Tongue (tissue), 2 donors: ENCODE results near the gene XG. TPM values are rescaled to one million over a fixed set of nuclear protein-coding genes. Genes with fewer than 3 reads are reported as not detected.
"Not testable (repeated sequence)": the region's sequence is repeated elsewhere in the genome, so short reads cannot be mapped to it uniquely, and the experiment has no call there.

Source experiments
- DNase-seq: peaks from one replicate; pipeline ENCODE4 v3.0.0-alpha.2; 2015
- total RNA-seq: library from RNA; depleted of rRNA; stranded (reverse); fragments of >200 nt; gene quantifications from one replicate; pipeline ENCODE4 v1.2.3, GENCODE V29; 2014

The XG gene
- total RNA-seq, 1 donor from 2014 or later = 6.4 TPM

DNA sequence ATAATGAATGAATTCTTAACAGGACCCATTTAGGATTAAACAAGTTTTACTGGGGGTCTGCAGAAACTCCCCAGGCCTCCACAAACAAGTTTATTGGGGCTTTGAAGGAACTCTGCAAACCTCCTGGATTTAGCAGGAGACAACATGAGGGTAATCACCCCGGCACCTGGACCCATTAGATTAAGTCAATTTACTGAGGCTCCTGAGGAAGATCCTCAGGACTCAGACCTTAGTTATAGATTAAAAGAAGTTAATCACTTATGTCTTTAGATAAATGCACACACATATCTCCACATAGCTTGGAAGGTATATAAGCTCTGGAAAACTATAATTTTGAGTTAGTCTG is 29.4 kb downstream of the XG start:
- DNase-seq = no peak

DNA sequence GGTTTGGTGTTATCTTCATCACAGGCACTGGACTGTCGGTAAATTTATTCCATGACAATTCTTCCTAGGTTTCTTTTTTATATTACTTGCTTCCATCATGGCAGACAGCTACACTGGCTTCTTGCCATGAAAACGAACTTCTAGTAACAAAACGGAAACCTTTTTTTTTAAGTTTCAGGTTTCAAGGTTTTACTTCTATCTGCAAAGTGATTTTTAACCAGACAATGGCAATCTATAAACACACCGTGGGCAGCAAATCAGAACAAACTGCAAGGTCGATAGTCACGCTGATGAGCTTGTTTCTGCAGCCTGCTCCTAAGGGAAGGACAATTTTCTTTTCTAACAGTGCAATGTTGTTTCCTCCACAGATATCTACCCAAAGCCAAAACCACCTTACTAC is 29.9 kb downstream of the XG start:
- no peak for DNase-seq

DNA sequence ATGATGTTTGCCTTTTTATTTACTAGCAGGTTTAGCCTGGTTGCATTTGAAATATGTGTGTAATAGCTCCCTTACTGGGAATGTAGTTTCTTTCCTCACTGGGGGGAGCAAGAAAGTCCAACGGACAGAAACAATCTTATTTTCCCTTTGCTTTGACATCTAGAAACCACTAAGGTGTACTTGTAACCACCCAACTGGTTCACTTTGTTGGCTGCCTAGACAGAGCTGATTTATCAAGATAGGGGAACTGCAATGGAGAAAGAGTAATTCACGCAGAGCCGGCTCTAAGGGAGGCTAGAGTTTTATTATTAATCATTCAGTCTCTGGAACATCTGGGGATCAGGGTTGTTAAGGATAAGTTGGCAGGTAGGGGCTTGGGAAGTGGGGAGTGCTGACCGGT is 30.3 kb downstream of the XG start:
- DNase-seq = no peak

- DNase-seq = no peak
These were observed 30.9 kb downstream of the XG start for GRCh38 chrX:2782778-2783177.

DNA sequence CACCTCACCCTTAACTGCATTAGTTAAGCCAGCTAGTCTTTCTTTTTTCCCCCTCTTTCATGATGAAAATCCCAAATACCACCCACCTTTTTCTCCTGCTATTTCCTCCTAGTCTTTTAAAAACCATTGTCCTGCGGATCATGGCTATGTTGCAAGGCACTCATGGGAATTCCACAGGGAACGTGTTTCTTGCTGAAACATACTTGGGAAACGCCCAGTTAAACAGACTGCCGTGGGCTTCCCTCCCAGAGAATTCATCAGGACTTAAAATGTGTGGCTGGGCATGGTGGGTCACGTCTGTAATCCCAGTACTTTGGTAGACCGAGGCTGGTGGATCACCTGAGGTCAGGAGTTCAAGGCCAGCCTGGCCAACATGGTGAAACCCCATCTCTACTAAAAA is 32.2 kb downstream of the XG start:
- DNase-seq = no peak

- DNase-seq = no peak
These were observed 33.7 kb downstream of the XG start for GRCh38 chrX:2785538-2785937.

DNA sequence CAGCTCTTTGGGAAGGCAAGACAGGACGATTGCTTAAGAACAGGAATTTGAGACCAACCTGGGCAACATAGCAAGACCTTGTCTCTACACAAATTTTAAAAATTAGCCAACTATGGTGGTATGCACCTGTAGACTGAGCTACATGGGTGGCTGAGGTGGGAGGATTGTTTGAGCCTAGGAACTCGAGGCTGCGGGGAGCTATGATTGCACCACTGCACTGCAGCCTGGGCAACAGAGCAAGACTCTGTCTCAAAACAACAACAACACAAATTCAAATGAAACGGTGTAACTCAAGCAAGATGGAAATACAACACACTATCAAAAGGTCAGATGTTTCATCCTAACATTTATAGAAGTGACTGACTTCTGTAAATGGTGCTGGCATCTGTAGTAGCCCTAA is 37.1 kb downstream of the XG start:
- no peak for DNase-seq

- no peak for DNase-seq
These were observed 37.7 kb downstream of the XG start for GRCh38 chrX:2789569-2789968.

- DNase-seq = no peak
These were observed 41.9 kb downstream of the XG start for GRCh38 chrX:2793752-2794151.

- no peak for DNase-seq
These were observed 42.5 kb downstream of the XG start for GRCh38 chrX:2794336-2794735.

- DNase-seq = not testable (repeated sequence)
These were observed 45.0 kb downstream of the XG start for GRCh38 chrX:2796808-2797207.

DNA sequence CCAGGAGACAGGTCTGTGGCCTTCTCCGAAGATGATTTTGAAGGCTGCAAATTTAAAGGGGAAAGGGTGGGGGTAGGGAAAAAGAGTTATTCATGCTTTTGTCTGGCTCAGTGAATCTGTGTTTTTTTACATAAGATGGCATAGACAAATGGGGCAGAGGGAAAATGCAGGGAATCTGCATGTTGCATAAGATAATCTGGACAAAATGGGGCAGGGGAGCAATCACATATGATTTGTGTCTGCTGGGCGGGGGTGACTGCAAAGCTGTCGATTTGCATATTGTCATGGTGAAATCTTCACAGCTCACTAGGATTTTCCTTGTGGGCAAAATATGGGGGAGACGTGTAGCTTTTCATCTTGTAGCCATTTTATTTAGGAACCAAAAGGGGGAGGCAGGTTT is 47.5 kb downstream of the XG start:
- no peak for DNase-seq

GRCh38 chrX:2799980-2800379 is 48.1 kb downstream of the XG start:
- not testable (repeated sequence) for DNase-seq

DNA sequence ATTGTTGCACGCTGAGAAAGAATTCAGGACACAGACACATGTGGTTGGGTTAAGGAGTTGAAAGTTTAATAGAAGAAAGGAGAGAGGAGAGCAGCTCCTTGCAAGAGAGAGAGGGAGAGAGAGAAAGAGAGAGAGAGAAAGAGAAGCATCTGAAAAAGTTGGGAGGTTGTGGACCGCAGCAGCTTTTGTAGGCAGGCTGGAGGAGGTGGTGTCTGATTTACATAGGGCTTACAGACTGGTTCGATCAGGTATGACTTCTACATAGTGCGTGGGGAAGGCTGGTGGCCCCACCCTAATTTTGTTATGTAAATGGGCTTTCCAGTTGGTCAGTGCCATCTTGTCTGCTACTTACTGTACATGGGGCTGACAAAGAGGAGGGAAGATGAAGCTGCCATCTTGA is 49.4 kb downstream of the XG start:
- DNase-seq = no peak

DNA sequence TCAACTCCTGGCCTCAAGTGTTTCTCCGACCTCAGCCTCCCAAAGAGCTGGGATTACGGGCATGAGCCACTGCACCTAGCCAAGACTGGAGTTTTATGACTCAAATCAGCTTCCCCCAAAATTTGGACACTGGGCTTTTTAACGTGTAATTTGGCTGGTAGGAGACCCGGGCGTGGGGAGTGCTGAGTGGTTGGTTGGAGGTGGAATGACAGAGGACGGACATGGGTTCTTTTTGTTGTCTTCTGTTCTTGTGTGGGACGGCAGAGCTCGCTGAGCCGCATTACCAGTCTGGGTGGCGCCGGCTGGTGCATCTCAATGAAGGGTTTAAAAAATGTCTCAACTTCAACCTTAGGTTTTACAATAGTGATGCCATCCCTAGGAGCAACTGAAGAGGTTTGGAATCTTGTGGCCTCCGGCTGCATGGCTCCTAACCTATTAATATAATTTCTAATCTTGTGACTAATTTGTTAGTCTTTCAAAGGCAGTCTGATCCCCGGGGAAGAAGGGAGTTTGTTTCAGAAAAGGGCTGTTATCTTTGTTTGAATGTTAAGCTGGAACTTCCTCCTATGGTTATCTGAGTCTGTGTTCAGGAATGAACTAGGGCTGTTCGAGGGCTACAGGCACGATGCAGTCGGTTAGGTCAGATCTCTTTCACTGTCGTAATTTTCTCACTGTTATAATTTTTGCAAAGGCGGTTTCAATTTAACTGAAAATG is 50.7 kb downstream of the XG start:
- not testable (repeated sequence) for DNase-seq

- DNase-seq = not testable (repeated sequence)
These were observed 51.6 kb downstream of the XG start for GRCh38 chrX:2803486-2803885.

DNA sequence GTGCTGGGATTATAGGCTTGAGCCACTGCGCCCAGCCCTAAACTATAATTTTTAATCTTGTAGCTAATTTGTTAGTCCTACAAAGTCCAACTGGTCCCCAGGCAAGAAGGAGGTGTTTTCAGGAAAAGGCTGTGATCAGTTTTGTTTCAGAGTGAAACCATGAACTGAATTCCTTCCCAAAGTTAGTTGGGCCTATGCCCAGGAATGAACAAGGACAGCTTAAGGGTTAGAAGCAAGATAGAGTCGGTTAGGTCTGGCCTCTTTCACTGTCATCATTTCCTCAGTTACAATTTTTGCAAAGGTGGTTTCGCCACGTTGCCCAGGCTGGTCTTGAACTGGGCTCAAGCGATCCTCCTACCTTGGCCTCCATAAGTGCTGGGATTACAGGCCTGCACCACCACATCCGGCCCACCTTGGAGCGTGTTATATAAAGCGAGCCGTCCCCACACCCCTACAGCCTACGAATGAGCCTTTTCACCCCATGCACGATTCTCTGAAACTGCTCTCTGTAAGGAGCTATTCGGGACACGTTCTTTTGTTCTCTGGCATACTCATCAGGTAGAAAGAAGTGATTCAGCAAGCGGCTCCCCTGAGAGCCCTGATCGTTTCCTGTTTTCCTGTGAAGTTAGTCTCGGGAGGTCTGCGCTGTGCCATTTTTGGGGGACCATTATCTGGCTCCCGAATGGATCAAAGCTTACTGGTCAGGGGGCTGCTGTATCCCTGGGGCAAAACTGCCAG is 52.4 kb downstream of the XG start:
- not testable (repeated sequence) for DNase-seq

DNA sequence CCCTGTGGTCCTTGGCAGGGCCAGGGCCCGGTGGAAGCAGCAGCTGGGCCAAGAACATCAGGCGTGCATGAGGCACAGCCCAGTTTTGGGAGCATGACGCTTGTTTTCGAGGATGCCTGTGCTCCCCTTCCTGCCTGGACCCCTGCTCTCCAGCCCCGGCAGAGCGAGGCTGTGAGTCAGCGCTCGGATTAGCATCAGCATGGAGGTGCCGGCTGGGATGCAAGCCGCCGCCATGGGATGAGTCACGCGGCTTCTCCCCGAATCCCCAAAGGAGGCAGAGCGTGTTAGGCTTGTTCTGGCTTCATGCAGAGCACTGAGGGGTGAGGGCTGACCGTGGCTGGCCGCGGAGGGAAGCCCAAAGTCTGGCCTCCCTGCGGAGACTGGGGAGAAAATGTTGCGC is 53.0 kb downstream of the XG start:
- peak; percentile 36 for DNase-seq

DNA sequence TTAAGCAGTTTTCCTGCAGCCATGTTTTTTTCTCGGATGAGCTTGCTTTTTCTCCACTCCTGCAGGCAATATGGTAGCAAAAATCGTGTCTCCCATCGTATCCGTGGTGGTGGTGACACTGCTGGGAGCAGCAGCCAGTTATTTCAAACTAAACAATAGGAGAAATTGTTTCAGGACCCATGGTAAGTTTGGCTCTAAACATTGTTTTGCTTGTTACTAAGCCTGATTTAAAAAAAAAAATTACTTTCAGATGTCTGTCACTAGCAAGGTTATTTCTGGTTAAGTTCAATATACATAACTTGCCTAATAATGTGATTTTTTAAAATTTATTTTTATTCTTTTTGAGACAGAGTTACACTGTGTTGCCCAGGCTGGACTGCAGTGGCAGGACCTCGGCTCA is 59.4 kb downstream of the XG start:
- DNase-seq = no peak

DNA sequence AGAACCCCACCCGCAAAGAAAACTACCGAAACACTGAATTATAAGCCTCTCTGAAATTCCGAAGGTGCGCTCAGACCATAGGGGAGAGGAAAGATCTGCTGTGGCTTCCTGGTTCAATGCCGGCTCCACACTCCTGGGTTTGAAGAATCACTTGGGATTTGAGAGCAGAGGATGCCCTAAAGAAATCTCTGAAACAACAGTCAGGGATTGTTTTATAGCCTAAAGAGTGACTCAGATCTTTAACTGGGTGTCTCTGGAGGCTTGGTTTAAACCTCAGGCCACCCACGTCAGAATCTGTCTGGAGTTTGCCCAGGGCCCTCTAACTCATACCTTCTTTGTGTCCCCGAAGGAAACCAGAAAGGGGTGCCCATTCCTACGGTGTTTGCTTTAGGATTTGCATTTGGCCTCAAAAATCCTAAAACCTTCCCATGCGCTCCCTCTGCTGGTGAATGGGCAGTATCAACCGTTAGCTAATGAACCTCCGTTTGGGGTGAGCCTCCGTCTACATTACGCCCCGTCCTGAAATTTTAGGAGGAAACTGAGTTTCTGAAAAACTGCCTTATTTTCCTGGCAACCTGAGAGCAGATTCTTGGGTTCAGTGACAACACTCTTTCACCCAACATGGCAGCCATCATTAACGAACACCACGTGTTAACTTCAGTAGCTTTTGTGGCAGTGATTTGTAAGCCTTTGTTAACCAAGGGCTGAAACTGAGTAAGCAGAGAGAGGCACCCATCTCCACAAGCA is 60.5 kb downstream of the XG start:
- DNase-seq = peak; percentile 66

DNA sequence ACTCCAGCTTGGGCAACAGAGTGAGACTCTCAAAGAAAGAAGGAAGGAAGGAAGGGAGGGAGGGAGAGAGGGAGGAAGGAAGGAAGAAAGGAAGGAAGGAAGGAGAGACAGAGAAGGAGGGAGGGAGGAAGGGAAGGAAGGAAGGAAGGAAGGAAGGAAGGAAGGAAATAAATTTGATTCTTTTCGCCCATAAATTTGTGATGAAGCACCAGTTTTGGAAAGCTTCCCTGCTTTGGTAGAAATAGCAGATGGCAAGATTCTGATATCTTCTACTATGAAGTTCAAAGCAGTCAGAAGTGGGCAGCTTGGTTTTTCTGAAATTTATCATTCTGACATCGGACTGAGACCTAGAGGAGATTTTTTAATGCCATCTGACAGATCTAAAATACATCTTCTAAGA is 65.2 kb downstream of the XG start:
- DNase-seq = no peak

DNA sequence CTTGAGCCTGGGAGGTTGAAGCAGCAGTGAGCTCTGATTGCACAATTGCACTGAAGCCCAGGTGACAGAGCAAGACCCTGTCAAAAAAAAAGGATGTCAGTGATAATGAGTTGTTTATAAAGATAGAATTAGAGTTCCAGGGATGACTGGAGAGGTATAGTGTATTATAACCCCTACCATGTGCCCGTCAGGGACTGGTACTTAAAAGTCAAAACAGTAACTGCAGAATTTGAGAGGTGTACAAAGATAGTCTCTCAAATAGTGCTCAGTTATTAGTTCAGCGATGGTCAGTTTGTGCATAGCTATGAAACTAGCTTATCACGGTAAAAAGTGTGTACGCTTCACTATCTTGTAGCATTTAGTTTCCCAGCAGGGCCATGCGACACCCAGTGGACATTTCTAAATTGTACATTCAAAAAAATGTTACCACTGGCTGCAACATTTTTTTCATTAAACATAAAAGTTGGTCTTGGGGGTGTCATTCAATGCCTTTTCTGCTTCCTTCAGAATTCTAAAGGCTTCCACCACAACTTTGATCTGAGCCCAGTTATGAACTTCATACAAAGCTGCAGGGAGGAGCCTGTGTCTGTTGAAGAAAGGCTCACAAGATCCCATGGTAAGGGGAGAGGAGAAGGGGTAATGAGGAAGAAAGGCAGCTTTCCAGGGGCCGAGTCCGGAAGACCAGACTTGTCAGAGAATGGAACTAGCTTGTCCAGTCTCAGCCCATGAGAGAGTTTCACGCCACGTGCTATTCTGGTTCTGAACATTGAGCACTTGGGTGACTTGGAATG is 67.7 kb downstream of the XG start:
- DNase-seq = no peak
